ENCODE data around the gene TMEM192. TPM values are rescaled to one million over a fixed set of nuclear protein-coding genes. Genes with fewer than 3 reads are reported as not detected.
A peak's percentile ranks its signal among the peaks of the same experiment; 100 is the strongest.

TMEM192 gene
- total RNA-seq, 2 donors from 2014 or later = 13.1 to 15.1 TPM

DNA sequence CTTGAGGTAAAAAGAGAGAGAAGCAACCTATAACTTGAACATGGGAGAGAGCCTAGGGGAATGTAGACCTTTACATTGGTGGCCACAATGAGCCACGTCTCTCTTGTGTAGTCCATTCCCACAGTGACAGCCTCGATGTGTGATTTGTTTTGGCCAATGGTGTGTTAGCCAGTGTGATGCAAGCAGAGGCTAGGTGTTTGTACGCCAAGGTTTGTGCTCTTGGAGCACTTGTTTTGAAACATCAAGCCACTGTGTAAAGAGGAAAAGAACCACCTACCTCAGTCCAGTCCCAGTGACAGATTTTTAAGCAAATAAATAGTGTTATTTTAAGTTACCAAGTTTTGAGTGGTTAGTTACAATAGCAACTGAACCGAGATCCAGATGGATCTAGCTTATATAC, 23.9 kb upstream of the TMEM192 start:
- WGBS, 2 experiments (ENCODE audit: insufficient coverage in 1 of 2, insufficient read length in 1 of 2) = 91 to 100% methylated on average over 1 to 4 of the region's 4 CpGs
- Histone ChIP-seq H3K4me3 (ENCODE audit: low read length) (no peak overlapping the region), H3K36me3 (ENCODE audit: control insufficient read depth, insufficient read depth, low read length) (no peaks in the 10 kb centered on the region), H3K9ac (ENCODE audit: extremely low read depth, low read length, poor library complexity, severe bottlenecking) (no peak overlapping the region), H3K9me3 (ENCODE audit: control insufficient read depth, low read length) (no peaks in the 10 kb centered on the region), H3K27ac (ENCODE audit: low read depth, low read length) (no peak overlapping the region), H3K27me3 (ENCODE audit: control insufficient read depth, insufficient read depth, low read length, poor library complexity, severe bottlenecking) (no peaks in the 10 kb centered on the region), H3K4me1 (ENCODE audit: control insufficient read depth, insufficient read depth, low read length) (no peaks in the 10 kb centered on the region)
- Mint-ChIP-seq H3K4me1 (no peaks in the 10 kb centered on the region), H3K27ac (no peak overlapping the region), H3K4me3 (no peak overlapping the region), H3K27me3 (ENCODE audit: insufficient read depth) (no peaks in the 10 kb centered on the region), H3K9me3 (peaks cover 5% of the 10 kb centered on the region), H3K36me3 (ENCODE audit: low read depth) (no peaks in the 10 kb centered on the region)
- TF ChIP-seq, protein P1, sequence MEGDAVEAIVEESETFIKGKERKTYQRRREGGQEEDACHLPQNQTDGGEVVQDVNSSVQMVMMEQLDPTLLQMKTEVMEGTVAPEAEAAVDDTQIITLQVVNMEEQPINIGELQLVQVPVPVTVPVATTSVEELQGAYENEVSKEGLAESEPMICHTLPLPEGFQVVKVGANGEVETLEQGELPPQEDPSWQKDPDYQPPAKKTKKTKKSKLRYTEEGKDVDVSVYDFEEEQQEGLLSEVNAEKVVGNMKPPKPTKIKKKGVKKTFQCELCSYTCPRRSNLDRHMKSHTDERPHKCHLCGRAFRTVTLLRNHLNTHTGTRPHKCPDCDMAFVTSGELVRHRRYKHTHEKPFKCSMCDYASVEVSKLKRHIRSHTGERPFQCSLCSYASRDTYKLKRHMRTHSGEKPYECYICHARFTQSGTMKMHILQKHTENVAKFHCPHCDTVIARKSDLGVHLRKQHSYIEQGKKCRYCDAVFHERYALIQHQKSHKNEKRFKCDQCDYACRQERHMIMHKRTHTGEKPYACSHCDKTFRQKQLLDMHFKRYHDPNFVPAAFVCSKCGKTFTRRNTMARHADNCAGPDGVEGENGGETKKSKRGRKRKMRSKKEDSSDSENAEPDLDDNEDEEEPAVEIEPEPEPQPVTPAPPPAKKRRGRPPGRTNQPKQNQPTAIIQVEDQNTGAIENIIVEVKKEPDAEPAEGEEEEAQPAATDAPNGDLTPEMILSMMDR (conservative IDR thresholded peaks at IDR 0.05) = no peak
- DNase-seq = no peak

DNA sequence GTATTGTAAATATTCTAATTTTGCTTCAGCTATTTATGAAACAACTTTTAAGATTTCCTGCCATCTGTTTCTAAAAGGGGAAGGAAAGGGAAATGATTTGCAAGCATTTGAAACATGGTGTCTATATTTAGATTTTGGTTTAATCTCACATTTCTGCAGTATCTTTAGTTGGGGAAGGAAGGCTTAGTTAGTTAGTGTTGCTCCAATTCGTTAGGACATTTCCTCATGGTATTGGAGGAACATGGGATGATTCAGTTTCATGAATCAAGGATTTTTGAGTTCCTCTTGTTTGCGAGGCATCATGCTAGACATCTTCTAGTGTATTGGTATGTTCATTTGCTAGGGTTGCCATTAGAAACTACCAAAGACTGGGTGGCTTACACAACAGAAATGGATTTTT, 20.5 kb upstream of the TMEM192 start:
- WGBS, 2 experiments (ENCODE audit: insufficient coverage in 1 of 2, insufficient read length in 1 of 2) = 84 to 90% methylated on average over 2 of the region's 2 CpGs
- Mint-ChIP-seq H3K9me3 (peaks cover 5% of the 10 kb centered on the region), H3K27me3 (ENCODE audit: insufficient read depth) (no peaks in the 10 kb centered on the region), H3K4me1 (no peaks in the 10 kb centered on the region), H3K27ac (no peak overlapping the region), H3K36me3 (ENCODE audit: low read depth) (no peaks in the 10 kb centered on the region), H3K4me3 (no peak overlapping the region)
- no peak for DNase-seq
- no peak overlapping the region for H3K27ac ChIP-seq (ENCODE audit: low read depth, low read length)
- no peaks in the 10 kb centered on the region for H3K4me1 ChIP-seq (ENCODE audit: control insufficient read depth, insufficient read depth, low read length)
- H3K9ac ChIP-seq (ENCODE audit: extremely low read depth, low read length, poor library complexity, severe bottlenecking) = no peak overlapping the region
- no peaks in the 10 kb centered on the region for H3K27me3 ChIP-seq (ENCODE audit: control insufficient read depth, insufficient read depth, low read length, poor library complexity, severe bottlenecking)
- H3K36me3 ChIP-seq (ENCODE audit: control insufficient read depth, insufficient read depth, low read length) = no peaks in the 10 kb centered on the region
- TF ChIP-seq, protein P1 (conservative IDR thresholded peaks at IDR 0.05) = no peak
- H3K9me3 ChIP-seq (ENCODE audit: control insufficient read depth, low read length) = no peaks in the 10 kb centered on the region
- H3K4me3 ChIP-seq (ENCODE audit: low read length) = no peak overlapping the region

DNA sequence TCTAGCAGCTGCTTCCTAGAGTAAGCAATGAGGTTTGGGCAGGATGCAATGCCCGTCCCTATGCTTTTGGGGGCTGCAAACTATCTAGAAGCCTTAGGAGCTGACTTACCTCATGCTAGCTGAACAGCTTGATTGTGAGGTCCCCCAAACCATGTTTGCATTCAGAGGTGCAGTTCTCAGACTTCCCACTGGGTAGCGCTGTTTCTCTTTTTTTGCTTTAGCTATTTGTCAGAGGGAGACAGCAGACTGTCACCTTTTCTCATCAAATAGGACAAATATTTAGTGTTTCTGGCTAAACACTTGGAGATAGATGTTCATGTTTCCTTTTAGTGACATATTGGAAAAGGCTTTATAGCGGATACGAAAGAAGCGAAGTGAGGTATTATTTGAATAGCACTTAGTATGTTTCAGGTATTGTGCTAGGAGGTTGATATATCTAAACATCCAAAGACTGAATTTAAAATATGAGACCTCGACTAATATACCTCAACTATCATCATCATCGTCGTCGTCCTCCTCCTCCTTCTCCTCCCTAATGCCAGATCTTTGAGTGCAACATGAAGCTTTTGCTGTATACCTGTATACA, 18.7 kb upstream of the TMEM192 start:
- H3K4me3 ChIP-seq (ENCODE audit: low read length) = no peak overlapping the region
- TF ChIP-seq, protein P1 (conservative IDR thresholded peaks at IDR 0.05) = peak; percentile 89
- no peaks in the 10 kb centered on the region for H3K4me1 Mint-ChIP-seq
- WGBS, 2 experiments (ENCODE audit: insufficient coverage in 1 of 2, insufficient read length in 1 of 2) = 34 to 53% methylated on average over 4 to 9 of the region's 9 CpGs
- no peaks in the 10 kb centered on the region for H3K9me3 ChIP-seq (ENCODE audit: control insufficient read depth, low read length)
- no peak overlapping the region for H3K27ac ChIP-seq (ENCODE audit: low read depth, low read length)
- no peaks in the 10 kb centered on the region for H3K9me3 Mint-ChIP-seq
- no peak overlapping the region for H3K4me3 Mint-ChIP-seq
- H3K27ac Mint-ChIP-seq = no peak overlapping the region
- H3K9ac ChIP-seq (ENCODE audit: extremely low read depth, low read length, poor library complexity, severe bottlenecking) = no peak overlapping the region
- no peaks in the 10 kb centered on the region for H3K27me3 Mint-ChIP-seq (ENCODE audit: insufficient read depth)
- H3K36me3 Mint-ChIP-seq (ENCODE audit: low read depth) = no peaks in the 10 kb centered on the region
- H3K4me1 ChIP-seq (ENCODE audit: control insufficient read depth, insufficient read depth, low read length) = no peaks in the 10 kb centered on the region
- no peaks in the 10 kb centered on the region for H3K36me3 ChIP-seq (ENCODE audit: control insufficient read depth, insufficient read depth, low read length)
- DNase-seq = peak; percentile 94
- no peaks in the 10 kb centered on the region for H3K27me3 ChIP-seq (ENCODE audit: control insufficient read depth, insufficient read depth, low read length, poor library complexity, severe bottlenecking)

All from endodermal cell (in vitro differentiated cells).